Tibial nerve (tissue), 4 donors: ENCODE measurements around the gene SLC35D1. TPM values are rescaled to one million over a fixed set of nuclear protein-coding genes. Genes with fewer than 3 reads are reported as not detected.

ENCODE experiments used
- DNase-seq, 2 donors: peaks; one replicate each; pipeline ENCODE4 v3.0.0-alpha.2; 2019; ENCODE audit warnings: low spot score in 2 of 2
- H3K27ac ChIP-seq, 4 donors: fragments of 200-600 bp; sonication (generic) in 3 of 4; one replicate each; pipeline ENCODE4 v1.5.1; 2017 to 2019; ENCODE audit warnings: mild to moderate bottlenecking in 1 of 4
- H3K27me3 ChIP-seq, 2 donors: fragments of 200-600 bp; sonication (generic) in 1 of 2; one replicate each; pipeline versions ENCODE4 v1.5.1 to v1.6.0; 2017 to 2019
- H3K36me3 ChIP-seq, 3 donors: fragments of 200-600 bp; sonication (generic); one replicate each; pipeline ENCODE4 v1.5.1; 2018 to 2019
- H3K4me1 ChIP-seq, 4 donors: fragments of 200-600 bp; sonication (generic) in 3 of 4; one replicate each; pipeline ENCODE4 v1.5.1; 2017 to 2019
- H3K4me3 ChIP-seq, 4 donors: fragments of 200-600 bp; sonication (generic) in 3 of 4; one replicate each; pipeline ENCODE4 v1.5.1; 2017 to 2019; ENCODE audit warnings: mild to moderate bottlenecking in 1 of 4, moderate library complexity in 1 of 4
- H3K9me3 ChIP-seq, 4 donors: fragments of 200-600 bp; sonication (generic) in 3 of 4; one replicate each; pipeline ENCODE4 v1.5.1; 2017 to 2019
- EP300 ChIP-seq, 2 donors: sonication (generic); formaldehyde crosslinking; IDR thresholded peaks; one replicate each; pipeline ENCODE4 v1.6.1; 2017; ENCODE audit warnings: antibody characterized with exemption in 2 of 2, mild to moderate bottlenecking in 1 of 2
- POLR2A ChIP-seq, 2 donors: fragments of 450-650 bp; IDR thresholded peaks; one replicate each; pipeline ENCODE4 v1.6.1; 2017; ENCODE audit warnings: antibody characterized with exemption in 2 of 2, mild to moderate bottlenecking in 2 of 2, moderate library complexity in 2 of 2
- WGBS, 2 donors: methylation state at CpG; one replicate each; pipeline ENCODE4 v1.1.5; 2018; 5-methylcytosine and 5-hydroxymethylcytosine counted together
- small RNA-seq: library from RNA; depleted of rRNA; stranded (forward); fragments of <200 nt; gene quantifications from one replicate; pipeline ENCODE3, GENCODE V24; 2016
- total RNA-seq, 4 donors: library from RNA; depleted of rRNA; stranded (reverse); fragments of >200 nt; gene quantifications; one replicate each; pipeline ENCODE4 v1.1.0, GENCODE V29; 2016
- TF ChIP-seq, protein P1 (sequence below), 5 experiments: fragments of 200-600 bp in 3 of 5; fragments of 450-650 bp in 2 of 5; sonication (generic) in 3 of 5; IDR thresholded peaks; one replicate each; pipeline ENCODE4 v1.5.1; 2016 to 2019; ENCODE audit warnings: antibody characterized with exemption in 5 of 5, mild to moderate bottlenecking in 3 of 5, moderate library complexity in 2 of 5

SLC35D1 gene
- total RNA-seq, 4 donors from 2014 or later, result 8.7 to 10.5 (median 9.1) TPM

DNA sequence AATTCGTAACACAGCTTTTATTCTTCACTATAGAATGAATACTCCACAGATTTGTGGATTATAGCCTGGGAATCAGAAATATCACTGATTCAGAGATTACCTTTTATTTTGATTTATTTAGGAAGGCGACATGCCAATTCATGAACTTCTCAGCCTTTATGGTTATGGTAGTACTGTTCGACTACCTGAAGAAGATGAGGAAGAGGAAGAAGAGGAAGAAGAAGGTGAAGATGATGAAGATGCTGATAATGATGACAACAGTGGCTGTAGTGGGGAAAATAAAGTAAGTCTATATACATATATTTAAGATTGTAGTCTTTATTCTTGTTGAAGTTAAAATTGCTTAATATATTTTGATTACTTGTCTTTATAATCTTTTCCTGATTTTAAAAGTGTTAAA is 96.0 kb downstream of the SLC35D1 start:
- H3K4me3 ChIP-seq, result no peak overlapping the region
- TF ChIP-seq EP300 (IDR thresholded peaks at IDR 0.05) (no peak), POLR2A (IDR thresholded peaks at IDR 0.05) (no peak)
- TF ChIP-seq, protein P1, sequence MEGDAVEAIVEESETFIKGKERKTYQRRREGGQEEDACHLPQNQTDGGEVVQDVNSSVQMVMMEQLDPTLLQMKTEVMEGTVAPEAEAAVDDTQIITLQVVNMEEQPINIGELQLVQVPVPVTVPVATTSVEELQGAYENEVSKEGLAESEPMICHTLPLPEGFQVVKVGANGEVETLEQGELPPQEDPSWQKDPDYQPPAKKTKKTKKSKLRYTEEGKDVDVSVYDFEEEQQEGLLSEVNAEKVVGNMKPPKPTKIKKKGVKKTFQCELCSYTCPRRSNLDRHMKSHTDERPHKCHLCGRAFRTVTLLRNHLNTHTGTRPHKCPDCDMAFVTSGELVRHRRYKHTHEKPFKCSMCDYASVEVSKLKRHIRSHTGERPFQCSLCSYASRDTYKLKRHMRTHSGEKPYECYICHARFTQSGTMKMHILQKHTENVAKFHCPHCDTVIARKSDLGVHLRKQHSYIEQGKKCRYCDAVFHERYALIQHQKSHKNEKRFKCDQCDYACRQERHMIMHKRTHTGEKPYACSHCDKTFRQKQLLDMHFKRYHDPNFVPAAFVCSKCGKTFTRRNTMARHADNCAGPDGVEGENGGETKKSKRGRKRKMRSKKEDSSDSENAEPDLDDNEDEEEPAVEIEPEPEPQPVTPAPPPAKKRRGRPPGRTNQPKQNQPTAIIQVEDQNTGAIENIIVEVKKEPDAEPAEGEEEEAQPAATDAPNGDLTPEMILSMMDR (IDR thresholded peaks at IDR 0.05), result no peak
- H3K27ac ChIP-seq, result no peak overlapping the region
- DNase-seq, result no peak
- no peaks in the 10 kb centered on the region for H3K9me3 ChIP-seq
- H3K27me3 ChIP-seq, result no peaks in the 10 kb centered on the region
- no peaks in the 10 kb centered on the region for H3K4me1 ChIP-seq
- H3K36me3 ChIP-seq, result peaks cover 0 to 75% (median 0%) of the 10 kb centered on the region in 3 donors
- 96 to 98% methylated on average over 3 of the region's 3 CpGs for WGBS, 2 donors

DNA sequence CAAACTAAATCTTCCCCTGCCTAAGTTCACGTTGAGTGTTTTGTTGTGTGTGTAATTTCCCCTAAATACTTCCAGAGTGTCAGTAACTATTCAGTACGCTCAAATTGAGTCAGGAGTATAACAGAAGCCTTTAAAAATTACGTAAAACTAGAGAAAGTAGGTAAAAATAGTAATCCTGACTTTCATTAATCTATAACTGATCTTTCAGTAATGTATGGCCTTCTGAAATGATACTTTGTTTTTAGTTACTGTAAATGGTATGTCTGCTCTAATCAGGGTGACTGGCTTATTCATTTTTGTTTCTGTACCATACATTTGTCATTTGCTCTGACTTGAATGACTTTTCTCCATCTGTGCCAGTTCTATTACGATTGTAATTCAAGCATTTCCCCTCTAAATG is 99.7 kb downstream of the SLC35D1 start:
- Histone ChIP-seq H3K27me3 (no peaks in the 10 kb centered on the region), H3K4me1 (no peaks in the 10 kb centered on the region), H3K9me3 (no peaks in the 10 kb centered on the region), H3K4me3 (no peak overlapping the region), H3K36me3 (peaks cover 0 to 68% (median 0%) of the 10 kb centered on the region in 3 donors), H3K27ac (no peak overlapping the region)
- TF ChIP-seq, protein P1 (IDR thresholded peaks at IDR 0.05), result no peak
- TF ChIP-seq EP300 (IDR thresholded peaks at IDR 0.05) (no peak), POLR2A (IDR thresholded peaks at IDR 0.05) (no peak)
- 82% methylated on average over 4 of the region's 4 CpGs for WGBS, 2 donors
- DNase-seq, result no peak

DNA sequence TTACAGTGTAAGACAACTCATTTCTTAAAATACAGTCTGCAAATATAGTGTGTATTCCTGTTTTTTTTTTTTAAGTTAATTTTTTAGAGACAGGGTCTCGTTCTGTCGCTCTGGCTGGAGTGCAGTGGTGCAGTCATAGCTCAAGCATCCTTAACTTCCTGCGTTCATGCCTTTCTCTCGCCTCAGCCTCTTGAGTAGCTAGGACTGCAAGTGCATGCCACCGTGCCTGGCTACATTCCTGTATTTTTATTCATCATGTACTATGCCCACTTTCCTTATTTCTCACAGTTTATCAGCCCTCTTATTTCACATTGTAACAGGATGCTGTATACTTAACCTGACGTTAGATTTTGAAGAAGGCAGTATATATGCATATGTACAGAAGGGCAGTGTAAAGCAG is 102.4 kb downstream of the SLC35D1 start:
- Histone ChIP-seq H3K9me3 (no peaks in the 10 kb centered on the region), H3K4me3 (no peak overlapping the region), H3K27me3 (no peaks in the 10 kb centered on the region), H3K4me1 (peaks cover 0 to 13% (median 0%) of the 10 kb centered on the region in 4 donors), H3K27ac (no peak overlapping the region), H3K36me3 (peaks cover 0 to 77% (median 0%) of the 10 kb centered on the region in 3 donors)
- TF ChIP-seq, protein P1 (IDR thresholded peaks at IDR 0.05), result no peak
- TF ChIP-seq POLR2A (IDR thresholded peaks at IDR 0.05), result no peak
- no peak for TF ChIP-seq EP300 (IDR thresholded peaks at IDR 0.05)
- DNase-seq, result no peak
- 94 to 96% methylated on average over 6 of the region's 6 CpGs for WGBS, 2 donors

Small RNA genes within 50 kb of the gene (small RNA-seq; reads per million reads assigned to genes)
- gene RF00322, result not detected

Other genes with a start within 250 kb of the SLC35D1 start
- gene DNAI4, start 129.3 kb downstream of the SLC35D1 start, total RNA-seq, result 10 to 100 TPM; 13.5 to 23.6 (median 17.2) TPM
- gene MIER1, start 129.2 kb downstream of the SLC35D1 start, total RNA-seq, result 10 to 100 TPM; 25.5 to 43.5 (median 40.1) TPM
- gene C1orf141, start 80.8 kb upstream of the SLC35D1 start, total RNA-seq, result not detected
- not detected for gene IL23R, start 112.3 kb upstream of the SLC35D1 start, total RNA-seq